SIG-M5 treated with dmso at 0.1 percent for 504 hours (cell line): Measurements from ENCODE around the gene ANKRD28.
"Not testable (repeated sequence)": the region's sequence is repeated elsewhere in the genome, so short reads cannot be mapped to it uniquely, and the experiment has no call there.

Source experiments
- DNase-seq: peaks from one replicate; lab custom pipeline; 2025; ENCODE audit not compliant: unreplicated experiment; lab: John Stamatoyannopoulos, UW

Gene ANKRD28

GRCh38 chr3:15637131-15637951 lies 160.4 kb downstream of the ANKRD28 start:
- no peak for DNase-seq

GRCh38 chr3:15636028-15636709 lies 161.6 kb downstream of the ANKRD28 start:
- DNase-seq: peak; percentile 29

- no peak for DNase-seq
Observed at GRCh38 chr3:15635121-15635661, 162.6 kb downstream of the ANKRD28 start.

GRCh38 chr3:15634671-15635070 lies 163.1 kb downstream of the ANKRD28 start:
- DNase-seq: no peak

GRCh38 chr3:15633766-15634598 lies 163.8 kb downstream of the ANKRD28 start:
- DNase-seq: peak; percentile 14

- DNase-seq: no peak
Observed at GRCh38 chr3:15633159-15633558, 164.6 kb downstream of the ANKRD28 start.

- no peak for DNase-seq
Observed at GRCh38 chr3:15632212-15632580, 165.6 kb downstream of the ANKRD28 start.

- no peak for DNase-seq
Observed at GRCh38 chr3:15631426-15632211, 166.2 kb downstream of the ANKRD28 start.

- DNase-seq: no peak
Observed at GRCh38 chr3:15630646-15631350, 167.0 kb downstream of the ANKRD28 start.

GRCh38 chr3:15629860-15630597 lies 167.8 kb downstream of the ANKRD28 start:
- DNase-seq: peak; percentile 87

- DNase-seq: no peak
Observed at GRCh38 chr3:15628967-15629366, 168.8 kb downstream of the ANKRD28 start.

GRCh38 chr3:15623535-15624440 lies 174.0 kb downstream of the ANKRD28 start:
- DNase-seq: no peak

- DNase-seq: not testable (repeated sequence)
Observed at GRCh38 chr3:15619659-15620464, 177.9 kb downstream of the ANKRD28 start.
